ENCODE results near the gene MALAT1. TPM values are rescaled to one million over a fixed set of nuclear protein-coding genes. Genes with fewer than 3 reads are reported as not detected.

The MALAT1 gene
- total and polyA plus RNA-seq, 2 of the 8 experiments (the other 6 are each of a cell fraction or from before 2014, with no cell fraction given), result 115 to 984 TPM

DNA sequence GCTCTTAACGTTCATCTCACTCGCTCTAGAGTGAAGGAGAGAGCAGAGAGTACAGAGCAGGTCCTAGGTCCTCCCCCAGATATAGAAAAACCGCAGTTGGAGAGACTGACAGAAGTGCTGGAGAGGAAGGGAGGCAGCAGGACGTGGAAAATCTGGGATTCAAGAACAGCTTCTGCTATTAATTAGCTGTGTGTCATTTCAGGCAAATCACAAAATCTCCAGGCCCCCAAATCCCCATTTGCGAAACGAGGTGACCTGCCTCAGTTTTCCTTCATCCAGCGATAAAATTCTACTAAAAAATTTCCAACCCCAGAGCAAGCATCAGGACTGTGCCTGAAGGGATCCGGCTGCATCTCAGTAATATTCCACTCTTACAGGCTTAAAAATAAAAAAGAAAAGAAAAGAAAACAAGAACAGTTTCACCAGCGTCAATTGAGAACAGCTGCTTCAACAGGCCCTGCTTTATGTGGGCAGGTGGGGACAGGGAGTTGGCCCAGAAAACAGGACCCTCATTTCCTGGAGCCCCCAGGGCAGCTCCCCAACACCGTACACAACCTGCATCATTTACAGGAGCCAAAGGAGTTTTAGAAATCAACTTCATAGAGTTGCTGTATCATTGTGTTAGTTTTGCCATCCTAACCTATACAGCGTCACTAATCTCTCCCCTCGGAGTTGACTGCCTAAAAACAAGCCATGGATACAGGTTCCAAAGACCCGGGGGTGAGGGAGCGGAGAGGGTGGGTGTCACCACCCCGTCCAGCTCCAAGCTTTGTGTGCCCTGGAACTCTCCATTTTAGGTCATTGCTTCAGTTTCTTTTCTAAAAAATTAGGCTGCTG, 2.3 kb upstream of the MALAT1 start:
- H3K79me2 ChIP-seq (ENCODE audit: control insufficient read depth in 1 of 2, insufficient read depth in 2 of 2, low read length in 2 of 2), result peaks cover 20 to 45% of the 10 kb centered on the region in 2 experiments

More for the DNA sequence above, 2.3 kb upstream of the MALAT1 start:
- peak overlapping the region; percentile 37 for H2BK5ac ChIP-seq (ENCODE audit: low read depth, low read length)
- no peak for FAIRE-seq
- H4K8ac ChIP-seq (ENCODE audit: extremely low read depth, insufficient read depth, low read length), result peak overlapping the region; percentile 74
- H3K4ac ChIP-seq (replicated peaks; ENCODE audit: insufficient read length, low read depth, low read length), result no peak overlapping the region
- no peak for DNase-seq (ENCODE audit: low read depth in 1 of 2, low spot score in 2 of 2)
- H3K14ac ChIP-seq (ENCODE audit: insufficient read length), result no peak overlapping the region
- H3K36me3 ChIP-seq (ENCODE audit: control insufficient read depth in 2 of 4, insufficient read depth in 4 of 4, low read length in 3 of 4), result peaks cover under 1 to 17% (median 6%) of the 10 kb centered on the region in 4 experiments; a peak in 7 of 8 replicates
- no peaks in the 10 kb centered on the region; the same call in 1 of the 2 replicates for H3K79me1 ChIP-seq (ENCODE audit: low read depth, low read length)
- H3K4me2 ChIP-seq (ENCODE audit: insufficient read depth in 1 of 2, low read depth in 2 of 2, low read length in 2 of 2), result peak overlapping the region; percentile 77 to 98
- H3K23me2 ChIP-seq (ENCODE audit: low read depth, low read length), result peaks cover 15% of the 10 kb centered on the region
- H4K5ac ChIP-seq (ENCODE audit: insufficient read length, low read depth, low read length), result peak overlapping the region; percentile 64
- TF ChIP-seq SP2 (IDR thresholded peaks at IDR 0.05; ENCODE audit: low read length) (no peak), RBBP5 (IDR thresholded peaks at IDR 0.05; ENCODE audit: borderline replicate concordance, low read depth, low read length) (peak; percentile 37; the same call in 1 of the 2 replicates)
- TF ChIP-seq, protein P1, sequence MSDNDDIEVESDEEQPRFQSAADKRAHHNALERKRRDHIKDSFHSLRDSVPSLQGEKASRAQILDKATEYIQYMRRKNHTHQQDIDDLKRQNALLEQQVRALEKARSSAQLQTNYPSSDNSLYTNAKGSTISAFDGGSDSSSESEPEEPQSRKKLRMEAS (IDR thresholded peaks at IDR 0.05), result no peak
- H2BK12ac ChIP-seq (ENCODE audit: low read depth, low read length), result peak overlapping the region; percentile 41
- H3K9ac ChIP-seq (replicated peaks in 1 of 4; ENCODE audit: extremely low read depth in 1 of 4, low read depth in 3 of 4, low read length in 3 of 4), result peak overlapping the region in 3 of 4 experiments; percentile 31 to 49 (median 41); a peak in 3 of 7 replicates
- H3K23ac ChIP-seq (ENCODE audit: insufficient read length), result no peak overlapping the region
- no peak overlapping the region for H2BK120ac ChIP-seq (replicated peaks; ENCODE audit: low read depth, low read length)
- POLR2A ChIA-PET (ENCODE audit: partially characterized antibody), result interaction anchor here (0.7 to 29.8 kb wide), 30 partner anchors 1 to 406 kb away, joined by 3 to 1569 read pairs (median 8); partner anchors contain the start of genes FAM89B, FRMD8, MALAT1 and MAP3K11
- H3K56ac ChIP-seq (replicated peaks; ENCODE audit: insufficient read length, low read depth, low read length), result no peak overlapping the region
- peaks cover 11 to 13% of the 10 kb centered on the region in 2 experiments for H4K20me1 ChIP-seq (replicated peaks in 1 of 2; ENCODE audit: control insufficient read depth in 1 of 2, insufficient read depth in 2 of 2, low read length in 2 of 2)
- H2BK20ac ChIP-seq (ENCODE audit: low read length), result no peak overlapping the region
- H3K4me3 ChIP-seq (ENCODE audit: extremely low read depth in 1 of 4, insufficient read depth in 2 of 4, low read depth in 3 of 4, low read length in 4 of 4), result peak overlapping the region; percentile 26 to 55 (median 38); a peak in 5 of 8 replicates
- WGBS, 2 experiments (ENCODE audit: extremely low coverage in 1 of 2, insufficient coverage in 1 of 2, insufficient read length in 1 of 2, insufficient replicate concordance in 2 of 2, low coverage in 1 of 2, low lambda C conversion rate in 2 of 2, missing lambda C conversion rate in 1 of 2), result 77% methylated on average over 15 of the region's 15 CpGs; no CpG with 5 or more reads in 1 of the 2 experiments
- no peak overlapping the region for H2BK15ac ChIP-seq (ENCODE audit: low read length)
- H3K27me3 ChIP-seq (replicated peaks in 1 of 4; ENCODE audit: control insufficient read depth in 3 of 4, extremely low read depth in 1 of 4, insufficient read depth in 3 of 4, low read length in 3 of 4), result no peaks in the 10 kb centered on the region
- no peak overlapping the region for H2AFZ ChIP-seq (ENCODE audit: low read length)
- H3K4me1 ChIP-seq (replicated peaks in 1 of 4; ENCODE audit: control insufficient read depth in 3 of 4, insufficient read depth in 4 of 4, low read length in 3 of 4), result peaks cover 14 to 30% (median 20%) of the 10 kb centered on the region in 4 experiments; a peak in 6 of 7 replicates
- peak overlapping the region; percentile 36 for H4K91ac ChIP-seq (replicated peaks; ENCODE audit: insufficient read length, low read length)
- CTCF ChIA-PET (ENCODE audit: partially characterized antibody), result interaction anchor here (0.5 to 29.0 kb wide), 6 partner anchors 8 to 297 kb away, joined by 4 to 809 read pairs (median 32); no protein-coding TSS in a partner anchor
- H3K9me3 ChIP-seq (ENCODE audit: insufficient read depth in 2 of 2, low read depth in 1 of 2, low read length in 1 of 2), result no peaks in the 10 kb centered on the region
- no peak overlapping the region; the same call in 1 of the 2 replicates for H3K18ac ChIP-seq (ENCODE audit: extremely low read depth, low read length)
- no peak overlapping the region for H2AK5ac ChIP-seq (ENCODE audit: low read depth, low read length)
- H3K27ac ChIP-seq (ENCODE audit: low read depth, low read length), result peak overlapping the region; percentile 27; the same call in 1 of the 2 replicates
